Omental fat pad (tissue), 4 donors: ENCODE data around the gene ZNF512B. TPM values are rescaled to one million over a fixed set of nuclear protein-coding genes. Genes with fewer than 3 reads are reported as not detected.

Experiments used
- ATAC-seq: fragments of 150-250 bp; one replicate; pipeline ENCODE4 v1.9.1; 2016; ENCODE audit warnings: mild to moderate bottlenecking, moderate library complexity; ENCODE audit not compliant: low FRiP score
- DNase-seq: peaks from one replicate; pipeline ENCODE4 v3.0.0-alpha.2; 2019; ENCODE audit warnings: low spot score
- CTCF ChIP-seq, 3 donors: fragments of 450-650 bp; IDR thresholded peaks; one replicate each; pipeline ENCODE4 v1.5.1; 2016 to 2017; ENCODE audit warnings: antibody characterized with exemption in 3 of 3, mild to moderate bottlenecking in 3 of 3, moderate library complexity in 2 of 3
- total RNA-seq, 4 donors: library from RNA; depleted of rRNA; stranded (reverse); fragments of >200 nt; gene quantifications; one replicate each; pipeline ENCODE4 v1.1.0, GENCODE V29; 2016

ZNF512B gene
- total RNA-seq, 4 donors from 2014 or later, result 6.4 to 9.8 (median 7.2) TPM

GRCh38 chr20:63970714-63971431 is 1.1 kb upstream of the ZNF512B start:
- ATAC-seq (no peak), DNase-seq (no peak)
- TF ChIP-seq CTCF (IDR thresholded peaks at IDR 0.05), result no peak

- TF ChIP-seq CTCF (IDR thresholded peaks at IDR 0.05), result no peak
- DNase-seq (peak; percentile 21), ATAC-seq (no peak)
Measured at GRCh38 chr20:63968928-63969760, 586 bp downstream of the ZNF512B start.

GRCh38 chr20:63968136-63968927 is 1.4 kb downstream of the ZNF512B start:
- DNase-seq, result no peak

GRCh38 chr20:63967330-63968135 is 2.2 kb downstream of the ZNF512B start:
- DNase-seq, result peak; percentile 19
- no peak for TF ChIP-seq CTCF (IDR thresholded peaks at IDR 0.05)

More at GRCh38 chr20:63968136-63968927, 1.4 kb downstream of the ZNF512B start:
- no peak for TF ChIP-seq CTCF (IDR thresholded peaks at IDR 0.05)
- ATAC-seq, result no peak

GRCh38 chr20:63966944-63967322 is 2.8 kb downstream of the ZNF512B start:
- ATAC-seq, result no peak
- no peak for DNase-seq
- no peak for TF ChIP-seq CTCF (IDR thresholded peaks at IDR 0.05)

More at GRCh38 chr20:63967330-63968135, 2.2 kb downstream of the ZNF512B start:
- no peak for ATAC-seq
